Upper lobe of left lung (tissue), 4 donors: ENCODE results near the gene NBPF3.

Experiments
- EP300 ChIP-seq, 4 donors: sonication (generic); formaldehyde crosslinking; IDR thresholded peaks; one replicate each; pipeline ENCODE4 v1.5.1; 2017; ENCODE audit warnings: antibody characterized with exemption in 4 of 4, control low read depth in 2 of 4
- POLR2A ChIP-seq, 4 donors: fragments of 450-650 bp; IDR thresholded peaks; one replicate each; pipeline ENCODE4 v1.5.1; 2016 to 2017; ENCODE audit warnings: antibody characterized with exemption in 4 of 4, mild to moderate bottlenecking in 2 of 4
- TF ChIP-seq, protein P1 (sequence below), 6 experiments: fragments of 450-650 bp in 4 of 6; fragments of 200-600 bp in 2 of 6; sonication (generic) in 2 of 6; IDR thresholded peaks; one replicate each; pipeline ENCODE4 v1.5.1; 2016 to 2019; ENCODE audit warnings: antibody characterized with exemption in 6 of 6

DNA sequence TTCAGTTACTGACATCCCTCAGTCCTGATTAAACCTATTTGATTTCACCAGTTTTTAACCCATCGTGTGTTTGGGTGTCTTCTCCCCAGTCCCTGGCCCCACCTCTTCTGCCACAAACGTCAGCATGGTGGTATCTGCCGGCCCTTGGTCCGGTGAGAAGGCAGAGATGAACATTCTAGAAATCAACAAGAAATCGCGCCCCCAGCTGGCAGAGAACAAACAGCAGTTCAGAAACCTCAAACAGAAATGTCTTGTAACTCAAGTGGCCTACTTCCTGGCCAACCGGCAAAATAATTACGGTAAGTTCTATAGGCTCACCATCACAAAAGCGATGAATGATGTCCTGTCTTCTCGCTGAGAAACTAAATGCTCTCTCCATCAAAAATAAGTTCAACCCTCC is 28.7 kb downstream of the NBPF3 start:
- TF ChIP-seq, protein P1, sequence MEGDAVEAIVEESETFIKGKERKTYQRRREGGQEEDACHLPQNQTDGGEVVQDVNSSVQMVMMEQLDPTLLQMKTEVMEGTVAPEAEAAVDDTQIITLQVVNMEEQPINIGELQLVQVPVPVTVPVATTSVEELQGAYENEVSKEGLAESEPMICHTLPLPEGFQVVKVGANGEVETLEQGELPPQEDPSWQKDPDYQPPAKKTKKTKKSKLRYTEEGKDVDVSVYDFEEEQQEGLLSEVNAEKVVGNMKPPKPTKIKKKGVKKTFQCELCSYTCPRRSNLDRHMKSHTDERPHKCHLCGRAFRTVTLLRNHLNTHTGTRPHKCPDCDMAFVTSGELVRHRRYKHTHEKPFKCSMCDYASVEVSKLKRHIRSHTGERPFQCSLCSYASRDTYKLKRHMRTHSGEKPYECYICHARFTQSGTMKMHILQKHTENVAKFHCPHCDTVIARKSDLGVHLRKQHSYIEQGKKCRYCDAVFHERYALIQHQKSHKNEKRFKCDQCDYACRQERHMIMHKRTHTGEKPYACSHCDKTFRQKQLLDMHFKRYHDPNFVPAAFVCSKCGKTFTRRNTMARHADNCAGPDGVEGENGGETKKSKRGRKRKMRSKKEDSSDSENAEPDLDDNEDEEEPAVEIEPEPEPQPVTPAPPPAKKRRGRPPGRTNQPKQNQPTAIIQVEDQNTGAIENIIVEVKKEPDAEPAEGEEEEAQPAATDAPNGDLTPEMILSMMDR (IDR thresholded peaks at IDR 0.05): peak in 1 of 6 experiments; percentile 8
- no peak for TF ChIP-seq POLR2A (IDR thresholded peaks at IDR 0.05)
- TF ChIP-seq EP300 (IDR thresholded peaks at IDR 0.05): no peak
